ENCODE results near the gene IGSF21. TPM values are rescaled to one million over a fixed set of nuclear protein-coding genes. Genes with fewer than 3 reads are reported as not detected.

IGSF21 gene
- polyA plus RNA-seq, 3 donors = not detected

DNA sequence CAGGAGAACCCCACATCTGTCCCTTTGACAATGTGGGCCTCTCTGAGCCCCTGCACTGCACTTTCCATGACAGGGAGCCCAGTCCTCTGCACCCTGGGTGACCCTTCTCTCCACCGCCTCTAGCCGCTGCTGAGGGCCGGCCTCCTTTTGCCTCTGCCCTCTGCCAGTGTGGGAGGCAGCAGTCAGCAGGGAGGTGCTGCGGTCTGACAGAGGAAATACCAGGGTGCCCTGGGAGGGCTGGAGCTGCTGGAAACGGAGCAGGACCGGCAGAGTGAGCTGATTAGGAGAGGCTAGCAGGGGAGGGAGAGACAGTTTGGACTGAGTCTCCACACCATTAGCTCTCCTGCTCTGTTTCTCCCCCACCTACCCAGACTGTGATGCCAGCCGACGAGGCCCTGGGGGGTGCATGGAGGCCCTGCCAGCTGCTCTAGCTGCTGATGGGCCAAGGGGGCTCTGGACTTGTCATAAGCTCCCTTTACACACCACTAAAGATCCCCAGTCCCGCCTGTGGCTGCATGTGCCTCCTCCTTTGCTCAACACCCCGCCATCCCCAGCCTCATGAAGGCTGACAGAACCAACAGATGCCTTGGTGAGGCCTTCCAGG, 202.1 kb downstream of the IGSF21 start:
- H3K4me2 ChIP-seq (replicated peaks; ENCODE audit: extremely low read depth, low read length, poor library complexity, severe bottlenecking) = no peak overlapping the region
- Mint-ChIP-seq H3K27me3 (ENCODE audit: low read depth in 3 of 3) (peaks cover 4 to 7% (median 4%) of the 10 kb centered on the region in 3 donors), H3K36me3 (no peaks in the 10 kb centered on the region), H3K4me3 (no peak overlapping the region), H3K4me1 (no peaks in the 10 kb centered on the region), H3K27ac (no peak overlapping the region), H3K9me3 (peaks cover 0 to 5% (median 0%) of the 10 kb centered on the region in 7 donors)
- intact Hi-C loops (cut with micrococcal nuclease) = no loop called here
- H3K4me3 ChIP-seq (replicated peaks in 1 of 3; ENCODE audit: low read depth in 2 of 3, low read length in 3 of 3) = no peak overlapping the region
- no peaks in the 10 kb centered on the region for H3K9me3 ChIP-seq (replicated peaks in 1 of 2; ENCODE audit: control insufficient read depth in 1 of 2, insufficient read depth in 1 of 2, low read length in 2 of 2)
- H3K36me3 ChIP-seq (replicated peaks in 1 of 2; ENCODE audit: control insufficient read depth in 1 of 2, insufficient read depth in 2 of 2, low read length in 2 of 2) = no peaks in the 10 kb centered on the region
- no peak overlapping the region for H3K27ac ChIP-seq (ENCODE audit: low read depth in 1 of 2, low read length in 2 of 2)
- H3K27me3 ChIP-seq (ENCODE audit: control insufficient read depth in 2 of 2, insufficient read depth in 2 of 2, low read length in 2 of 2) = no peaks in the 10 kb centered on the region
- no peak overlapping the region for H2AFZ ChIP-seq (ENCODE audit: insufficient read depth, low read depth, low read length, poor library complexity, severe bottlenecking)
- no peak for DNase-seq
- H4K20me1 ChIP-seq (ENCODE audit: insufficient read depth, low read length) = no peaks in the 10 kb centered on the region
- H3K9ac ChIP-seq (ENCODE audit: insufficient read depth, low read length, poor library complexity, severe bottlenecking) = no peak overlapping the region
- H3K79me2 ChIP-seq (ENCODE audit: insufficient read depth, low read length) = no peaks in the 10 kb centered on the region
- WGBS (ENCODE audit: insufficient coverage) = 83% methylated on average over 2 of the region's 10 CpGs
- no peaks in the 10 kb centered on the region for H3K4me1 ChIP-seq (ENCODE audit: control insufficient read depth in 1 of 2, insufficient read depth in 2 of 2, low read length in 2 of 2)
- TF ChIP-seq, protein P1, sequence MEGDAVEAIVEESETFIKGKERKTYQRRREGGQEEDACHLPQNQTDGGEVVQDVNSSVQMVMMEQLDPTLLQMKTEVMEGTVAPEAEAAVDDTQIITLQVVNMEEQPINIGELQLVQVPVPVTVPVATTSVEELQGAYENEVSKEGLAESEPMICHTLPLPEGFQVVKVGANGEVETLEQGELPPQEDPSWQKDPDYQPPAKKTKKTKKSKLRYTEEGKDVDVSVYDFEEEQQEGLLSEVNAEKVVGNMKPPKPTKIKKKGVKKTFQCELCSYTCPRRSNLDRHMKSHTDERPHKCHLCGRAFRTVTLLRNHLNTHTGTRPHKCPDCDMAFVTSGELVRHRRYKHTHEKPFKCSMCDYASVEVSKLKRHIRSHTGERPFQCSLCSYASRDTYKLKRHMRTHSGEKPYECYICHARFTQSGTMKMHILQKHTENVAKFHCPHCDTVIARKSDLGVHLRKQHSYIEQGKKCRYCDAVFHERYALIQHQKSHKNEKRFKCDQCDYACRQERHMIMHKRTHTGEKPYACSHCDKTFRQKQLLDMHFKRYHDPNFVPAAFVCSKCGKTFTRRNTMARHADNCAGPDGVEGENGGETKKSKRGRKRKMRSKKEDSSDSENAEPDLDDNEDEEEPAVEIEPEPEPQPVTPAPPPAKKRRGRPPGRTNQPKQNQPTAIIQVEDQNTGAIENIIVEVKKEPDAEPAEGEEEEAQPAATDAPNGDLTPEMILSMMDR (IDR thresholded peaks at IDR 0.05) = no peak

DNA sequence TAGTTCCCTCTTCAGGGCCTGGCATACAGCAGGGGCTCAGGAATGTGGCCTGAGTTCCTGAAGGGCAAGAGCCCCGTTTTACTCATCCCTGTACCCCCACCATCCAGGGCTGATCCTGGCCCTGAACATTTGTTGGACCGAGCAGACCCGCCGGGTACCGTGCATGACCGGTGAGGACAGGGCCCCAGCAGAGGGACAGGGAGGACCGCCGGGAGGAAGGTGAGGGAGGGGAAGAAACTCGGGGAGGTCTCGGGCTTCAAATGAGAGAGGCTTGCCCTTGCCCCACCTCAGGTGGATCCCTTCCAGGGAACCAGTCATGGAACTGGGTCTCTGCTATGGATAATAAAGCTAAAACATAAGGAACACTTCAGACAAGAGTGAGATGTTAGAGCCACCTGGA, 205.4 kb downstream of the IGSF21 start:
- Mint-ChIP-seq H3K27me3 (ENCODE audit: low read depth in 3 of 3) (peaks cover 0 to 7% (median 6%) of the 10 kb centered on the region in 3 donors), H3K4me1 (no peaks in the 10 kb centered on the region), H3K36me3 (no peaks in the 10 kb centered on the region), H3K27ac (no peak overlapping the region), H3K9me3 (peaks cover 0 to 5% (median 0%) of the 10 kb centered on the region in 7 donors), H3K4me3 (no peak overlapping the region)
- TF ChIP-seq, protein P1 (IDR thresholded peaks at IDR 0.05) = no peak
- WGBS (ENCODE audit: insufficient coverage) = 96% methylated on average over 4 of the region's 10 CpGs
- Histone ChIP-seq H3K79me2 (ENCODE audit: insufficient read depth, low read length) (no peaks in the 10 kb centered on the region), H3K4me2 (replicated peaks; ENCODE audit: extremely low read depth, low read length, poor library complexity, severe bottlenecking) (no peak overlapping the region), H3K36me3 (replicated peaks in 1 of 2; ENCODE audit: control insufficient read depth in 1 of 2, insufficient read depth in 2 of 2, low read length in 2 of 2) (no peaks in the 10 kb centered on the region), H3K9ac (ENCODE audit: insufficient read depth, low read length, poor library complexity, severe bottlenecking) (no peak overlapping the region), H3K9me3 (replicated peaks in 1 of 2; ENCODE audit: control insufficient read depth in 1 of 2, insufficient read depth in 1 of 2, low read length in 2 of 2) (no peaks in the 10 kb centered on the region), H2AFZ (ENCODE audit: insufficient read depth, low read depth, low read length, poor library complexity, severe bottlenecking) (no peak overlapping the region), H3K4me3 (replicated peaks in 1 of 3; ENCODE audit: low read depth in 2 of 3, low read length in 3 of 3) (no peak overlapping the region), H3K27ac (ENCODE audit: low read depth in 1 of 2, low read length in 2 of 2) (no peak overlapping the region), H3K27me3 (ENCODE audit: control insufficient read depth in 2 of 2, insufficient read depth in 2 of 2, low read length in 2 of 2) (no peaks in the 10 kb centered on the region), H4K20me1 (ENCODE audit: insufficient read depth, low read length) (no peaks in the 10 kb centered on the region), H3K4me1 (ENCODE audit: control insufficient read depth in 1 of 2, insufficient read depth in 2 of 2, low read length in 2 of 2) (no peaks in the 10 kb centered on the region)
- intact Hi-C loops (cut with micrococcal nuclease) = no loop called here
- DNase-seq = no peak
